Astrocyte (in vitro differentiated cells and primary cell): Measurements from ENCODE around the gene TBATA.

Experiments used
- CTCF ChIP-seq: IDR thresholded peaks from 2 replicates; pipeline ENCODE4 v1.5.1; 2011; ENCODE audit warnings: low read depth, mild to moderate bottlenecking, inconsistent platforms, low read length, moderate library complexity; ENCODE audit not compliant: insufficient read depth
- EZH2 ChIP-seq: IDR thresholded peaks from 2 replicates; pipeline ENCODE4 v1.6.1; 2012; ENCODE audit warnings: mild to moderate bottlenecking, low read length, inconsistent platforms; ENCODE audit not compliant: insufficient read depth

GRCh38 chr10:70747192-70747965 is 37.8 kb downstream of the TBATA start:
- no peak for TF ChIP-seq CTCF
- TF ChIP-seq EZH2, result no peak
